DMS153 treated with DMSO at 0.1 percent for 48 hours (cell line): ENCODE results near the gene MRPL12.

ENCODE experiments used
- DNase-seq: peaks from one replicate; lab custom pipeline; 2025; ENCODE audit not compliant: unreplicated experiment; lab: John Stamatoyannopoulos, UW

MRPL12 gene

DNA sequence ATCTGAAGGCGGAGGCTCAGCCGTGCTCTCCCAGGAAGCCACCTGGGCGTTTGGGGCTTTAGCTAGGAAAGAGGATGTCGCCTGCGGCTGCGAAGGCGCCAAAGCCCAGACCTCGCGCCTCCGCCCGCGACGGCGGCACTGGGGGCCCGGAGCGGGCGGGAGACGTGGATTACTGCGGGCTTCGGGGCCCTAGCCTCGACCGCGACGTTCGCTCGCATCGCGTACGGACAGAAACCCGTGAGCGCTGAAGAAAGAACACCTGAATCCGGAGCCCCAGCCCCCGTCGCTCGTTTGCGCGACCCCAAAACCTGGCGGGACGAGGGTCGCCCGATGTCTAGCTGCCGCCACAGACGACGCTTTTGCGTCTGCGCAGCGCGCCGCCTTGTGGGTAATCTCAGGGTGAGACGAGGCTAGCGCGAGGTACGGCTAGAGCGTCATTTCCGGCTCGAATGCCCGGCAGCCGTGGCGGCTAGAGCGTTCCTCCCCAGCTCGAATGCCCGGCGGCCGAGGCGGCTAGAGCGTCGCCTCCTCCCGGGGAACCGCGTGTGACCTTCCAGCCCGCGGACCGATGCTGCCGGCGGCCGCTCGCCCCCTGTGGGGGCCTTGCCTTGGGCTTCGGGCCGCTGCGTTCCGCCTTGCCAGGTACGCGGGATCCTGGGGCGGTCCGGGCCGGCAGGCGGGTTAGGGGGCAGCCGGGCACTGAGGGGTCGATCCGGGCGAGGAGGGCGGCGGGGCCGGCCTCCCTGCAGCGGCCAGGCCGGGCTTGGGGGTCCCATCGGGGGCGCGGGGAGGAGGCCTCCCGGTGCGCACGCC is at the start of gene MRPL12:
Gene MRPL12 (plus strand): TSS at position 434 of the 813 bp plus-strand sequence. CDS start 135 bp downstream, at position 569.
- DNase-seq = peak; percentile 80

DNA sequence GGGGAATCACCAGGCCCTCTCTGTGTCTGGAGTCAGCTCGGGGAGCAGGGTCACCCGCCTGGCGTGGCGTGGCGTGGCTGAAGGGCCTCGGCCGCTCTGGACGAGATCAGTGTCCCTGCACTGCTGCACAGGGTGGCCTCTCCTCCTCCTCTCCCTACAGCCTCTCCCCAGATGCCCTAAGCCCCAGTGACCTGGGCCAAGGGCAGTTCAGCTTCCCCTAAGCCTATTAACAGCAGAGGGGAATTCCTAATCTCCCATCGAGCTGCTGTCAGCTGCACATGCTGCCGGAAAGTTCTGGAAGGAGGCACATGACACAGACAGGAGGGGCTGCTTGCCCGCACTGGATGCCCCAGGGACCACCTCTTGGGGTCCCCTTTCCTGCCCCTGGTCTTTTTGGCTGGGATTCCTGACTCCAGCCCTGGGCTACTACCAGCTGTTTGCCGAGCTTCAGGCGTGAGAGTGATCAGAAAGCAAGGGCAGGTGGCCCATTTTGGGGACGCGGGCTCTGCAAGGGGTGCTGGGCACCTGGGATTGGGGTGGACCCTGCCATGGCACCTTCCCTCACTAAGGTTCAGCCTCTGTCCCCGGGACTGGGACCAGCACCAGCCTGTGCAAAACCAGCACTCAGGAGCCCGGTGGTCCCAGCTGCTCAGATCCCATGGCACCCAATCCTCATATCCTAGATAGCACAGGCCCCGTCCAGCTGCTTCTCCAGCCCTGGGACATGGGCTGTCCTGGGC is 47.6 kb upstream of the MRPL12 start:
- DNase-seq = no peak

DNA sequence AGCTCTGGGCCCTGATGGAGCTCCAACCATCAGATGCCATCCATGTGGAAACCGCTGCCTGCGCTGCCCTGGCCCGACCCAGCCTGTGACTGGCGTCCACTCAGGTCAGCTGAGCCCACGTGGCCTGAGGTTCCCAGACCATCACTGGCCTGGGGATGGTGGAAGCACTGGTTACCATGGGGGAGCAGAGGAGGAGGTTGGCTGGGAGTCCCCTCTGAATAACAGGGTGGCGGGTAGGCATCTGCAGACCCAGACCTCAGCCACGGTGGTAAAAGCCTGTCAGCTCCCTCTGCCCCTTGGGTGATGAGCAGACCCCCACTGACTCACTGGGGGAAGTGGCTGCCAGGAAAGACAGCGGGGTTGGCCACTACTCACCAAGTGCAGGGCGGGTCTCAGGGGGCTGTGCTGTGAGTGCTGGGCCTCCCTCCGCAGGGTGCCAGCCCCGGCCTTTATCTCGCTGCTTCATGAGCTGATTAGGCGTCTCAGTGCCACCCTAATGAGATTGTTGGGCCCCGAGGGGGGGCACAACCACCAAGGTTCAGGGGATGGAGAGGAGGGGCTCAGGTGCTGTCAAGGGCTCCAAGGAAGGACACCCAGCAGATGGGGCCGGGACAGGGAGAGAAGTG is 46.9 kb upstream of the MRPL12 start, which contains the start of gene PDE6G:
Gene PDE6G (minus strand): TSS at position 425 of the 626 bp plus-strand sequence. CDS start 3,237 bp downstream, outside the sequence.
- no peak for DNase-seq

DNA sequence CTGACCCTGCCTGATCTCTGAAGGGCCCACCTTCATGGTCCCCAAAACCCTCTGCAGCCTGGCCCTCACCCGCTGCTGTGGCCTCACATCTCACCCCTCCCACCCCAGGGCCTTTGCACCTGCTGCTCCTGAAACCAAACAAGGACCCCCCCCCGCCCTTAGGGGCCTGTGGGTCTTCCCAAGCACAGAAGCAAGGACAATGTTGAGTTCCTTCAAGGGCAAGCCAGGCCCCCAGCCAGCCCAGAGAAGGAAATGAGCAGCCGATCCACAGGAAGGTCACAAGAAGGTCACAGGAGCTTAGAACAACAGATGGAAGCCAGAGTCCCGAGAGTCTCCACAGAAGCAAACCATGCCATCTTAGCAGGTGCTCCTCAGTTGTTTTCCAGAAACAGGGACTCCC is 46.3 kb upstream of the MRPL12 start:
- no peak for DNase-seq

DNA sequence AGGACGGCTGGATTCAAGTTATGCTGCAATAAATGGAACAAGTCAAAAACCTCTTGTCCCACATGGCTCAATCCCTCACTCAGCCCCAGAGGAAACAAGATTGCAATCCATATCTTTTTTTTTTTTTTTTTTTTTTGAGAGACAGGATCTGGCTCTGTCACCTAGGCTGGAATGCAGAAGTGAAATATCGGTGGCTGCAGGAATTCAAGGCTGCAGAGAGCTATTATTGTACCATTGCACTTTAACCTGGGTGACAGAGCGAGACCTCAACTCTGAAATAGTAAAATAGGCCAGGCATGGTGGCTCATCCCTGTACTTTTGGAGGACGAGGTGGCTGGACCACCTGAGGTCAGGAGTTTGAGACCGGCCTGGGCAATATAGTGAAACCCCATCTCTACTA is 44.1 kb upstream of the MRPL12 start:
- no peak for DNase-seq

DNA sequence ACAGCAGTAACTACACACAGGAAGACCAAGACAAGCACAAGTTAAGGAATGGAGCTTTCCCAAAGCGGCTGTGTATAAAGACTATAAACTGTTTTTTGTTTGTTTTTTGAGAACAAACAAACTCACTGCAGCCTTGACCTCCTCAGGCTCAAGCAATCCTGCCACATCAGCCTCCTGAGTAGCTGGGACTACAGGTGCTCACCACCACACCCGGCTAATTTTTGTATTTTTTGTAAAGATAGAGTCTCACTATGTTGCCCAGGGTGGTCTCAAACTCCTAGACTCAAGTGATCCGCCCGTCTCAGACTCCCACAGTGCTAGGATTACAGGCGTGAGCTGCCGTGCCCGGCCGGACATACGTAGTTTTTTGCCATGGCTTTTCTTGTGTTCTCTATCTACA is 42.7 kb upstream of the MRPL12 start:
- DNase-seq = no peak

DNA sequence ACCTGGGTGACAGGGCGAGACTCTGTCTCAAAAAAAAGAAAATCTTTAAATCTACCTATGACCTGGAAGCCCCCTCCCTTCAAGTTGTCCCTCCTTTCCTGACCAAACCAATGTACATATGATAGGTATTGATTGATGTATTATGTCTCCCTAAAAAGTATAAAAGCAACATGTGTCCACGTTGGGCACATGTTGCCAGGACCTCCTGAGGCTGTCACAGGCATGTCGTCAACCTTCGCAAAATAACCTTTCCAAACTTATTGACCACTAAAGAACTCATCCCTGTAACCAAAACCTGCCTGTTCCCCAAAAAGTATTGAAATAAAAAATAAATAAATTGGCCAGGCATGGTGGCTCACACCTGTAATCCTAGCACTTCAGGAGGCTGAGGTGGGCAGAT is 41.2 kb upstream of the MRPL12 start:
- DNase-seq = no peak

DNA sequence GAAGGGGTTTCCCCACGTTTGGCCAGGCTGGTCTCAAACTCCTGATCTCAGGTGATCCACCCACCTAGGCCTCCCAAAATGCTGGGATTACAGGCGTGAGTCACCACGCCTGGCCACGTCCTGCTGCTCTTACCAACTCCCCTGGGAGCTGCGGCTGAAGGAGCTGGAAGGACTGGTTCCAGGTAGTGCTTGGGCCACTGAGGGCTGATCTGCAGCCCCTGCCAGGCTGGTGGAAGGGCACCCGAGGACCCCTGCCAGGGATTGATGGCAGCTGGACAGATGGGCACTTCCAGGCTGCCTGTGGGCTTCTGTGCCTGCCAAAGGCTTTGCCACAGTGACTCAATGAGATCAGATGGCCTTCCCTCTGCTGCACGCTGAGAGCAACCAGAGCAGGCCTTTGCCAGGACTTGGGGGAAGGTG is 39.1 kb upstream of the MRPL12 start:
- no peak for DNase-seq

DNA sequence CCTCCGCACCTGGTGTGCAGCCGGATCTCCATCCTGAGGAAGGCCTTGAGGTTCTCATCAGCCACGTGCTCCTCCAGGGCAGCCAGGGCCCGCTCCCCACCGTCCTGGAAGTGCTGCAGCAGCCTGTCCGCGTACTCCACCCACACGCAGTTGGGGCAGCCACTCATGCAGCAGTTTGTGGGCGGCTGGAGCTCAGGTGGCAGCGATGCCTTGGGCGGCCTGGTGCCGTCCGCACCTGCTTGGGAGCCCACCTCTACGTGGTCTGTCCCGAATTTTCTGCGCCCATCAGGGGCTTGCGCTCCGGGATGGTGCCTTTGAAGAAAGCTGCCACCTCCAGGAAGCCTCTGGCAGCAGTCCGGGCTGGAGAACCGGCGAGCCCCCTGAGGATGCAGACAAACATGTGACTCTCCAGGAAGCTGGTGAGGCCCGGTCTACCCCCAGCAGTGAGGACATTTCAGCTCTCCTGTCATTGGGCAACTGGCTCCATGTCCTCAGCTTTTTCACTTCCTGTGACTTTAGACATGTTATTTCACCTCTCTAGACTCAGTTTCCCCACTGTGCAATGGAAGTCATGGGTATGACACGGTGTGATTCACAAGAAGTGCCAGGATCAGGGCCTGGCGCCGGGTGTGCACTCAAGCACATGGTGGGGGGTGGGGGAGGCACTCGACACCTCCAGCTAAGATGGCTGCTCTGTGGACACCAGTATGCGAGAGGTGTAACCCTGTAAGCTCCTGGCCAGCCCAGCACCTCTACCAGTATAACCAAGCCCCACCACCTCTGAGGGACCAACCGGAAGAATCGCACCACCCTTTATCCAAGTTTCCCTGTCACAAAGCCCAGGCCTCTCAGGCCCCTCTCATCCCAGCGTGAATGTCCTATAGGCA is 37.7 kb upstream of the MRPL12 start:
- no peak for DNase-seq

DNA sequence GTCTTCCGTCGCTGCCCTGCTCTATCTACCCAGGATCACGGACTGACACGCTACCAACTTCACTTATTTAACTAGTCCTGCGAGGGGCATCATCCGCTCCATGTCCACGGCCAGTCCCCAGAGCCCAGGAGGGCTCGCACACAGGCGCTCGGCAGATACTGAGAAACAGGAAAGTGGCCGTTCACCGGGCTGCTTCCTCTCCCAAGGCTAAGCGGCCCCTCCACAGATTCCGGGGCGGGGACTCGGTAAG is 37.1 kb upstream of the MRPL12 start:
- no peak for DNase-seq

DNA sequence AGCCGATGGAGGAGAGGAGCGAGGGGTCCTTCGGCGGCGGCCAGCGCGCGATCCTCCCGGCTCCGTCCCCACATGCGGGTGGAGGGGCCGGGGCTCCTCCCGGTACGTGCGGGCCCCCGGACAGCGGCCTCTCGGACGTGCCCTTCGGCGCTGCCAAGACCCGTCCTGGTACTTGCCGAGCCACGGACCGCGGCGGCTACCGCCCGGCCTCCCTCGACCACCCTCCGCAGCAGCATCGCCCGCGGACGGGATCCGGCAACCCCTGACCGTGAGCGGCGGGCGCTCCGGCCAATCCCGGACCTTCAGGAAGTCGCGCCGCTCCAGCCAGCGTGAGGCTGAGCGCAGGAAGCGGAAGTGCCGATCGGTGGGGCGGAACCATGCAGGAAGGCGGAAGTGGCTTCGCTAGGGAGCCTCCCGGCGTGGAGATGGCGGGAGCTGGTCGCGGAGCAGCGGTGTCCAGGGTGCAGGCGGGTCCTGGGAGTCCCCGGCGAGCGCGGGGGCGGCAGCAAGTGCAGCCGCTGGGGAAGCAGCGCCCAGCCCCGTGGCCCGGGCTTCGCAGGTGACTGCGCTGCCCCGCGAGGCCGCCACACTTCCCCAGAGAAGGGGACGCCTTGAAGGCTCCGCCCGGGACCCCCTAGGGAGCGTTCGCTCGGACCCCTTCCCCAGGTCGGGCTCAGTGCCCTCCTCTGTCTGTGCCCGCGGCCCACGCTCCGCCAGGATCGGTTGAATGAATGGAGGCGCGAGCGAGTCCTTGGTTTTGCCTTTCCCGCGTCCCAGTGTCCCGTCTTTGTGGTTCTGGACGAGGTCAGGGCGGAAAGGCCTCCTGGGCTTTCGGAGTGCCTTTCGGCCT is 36.6 kb upstream of the MRPL12 start, which contains the start of the genes CCDC137 and OXLD1:
Gene CCDC137 (plus strand): TSS at position 396 of the 850 bp plus-strand sequence. CDS start 30 bp downstream, at position 426.
Gene OXLD1 (minus strand): TSS at position 264 of the 850 bp plus-strand sequence. CDS start 28 bp downstream, at position 236.
- peak; percentile 73 for DNase-seq

DNA sequence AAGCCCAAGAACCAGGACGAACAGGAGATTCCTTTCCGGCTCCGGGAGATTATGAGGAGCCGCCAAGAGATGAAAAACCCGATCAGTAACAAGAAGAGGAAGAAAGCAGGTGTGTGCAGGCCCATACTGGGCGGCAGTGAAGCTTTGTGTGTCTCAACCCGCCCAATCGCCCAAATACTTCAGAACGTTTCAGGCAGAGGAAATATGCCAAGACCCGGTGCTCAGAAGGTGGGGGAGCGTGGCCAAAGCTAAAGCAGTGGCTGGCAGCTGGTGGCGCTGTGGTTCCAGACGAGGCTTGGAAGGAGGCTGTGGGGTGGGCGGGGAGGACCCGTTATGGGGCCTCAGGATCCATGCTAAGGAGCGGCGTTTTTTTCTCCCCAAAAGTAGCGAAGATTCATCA is 35.4 kb upstream of the MRPL12 start:
- no peak for DNase-seq

DNA sequence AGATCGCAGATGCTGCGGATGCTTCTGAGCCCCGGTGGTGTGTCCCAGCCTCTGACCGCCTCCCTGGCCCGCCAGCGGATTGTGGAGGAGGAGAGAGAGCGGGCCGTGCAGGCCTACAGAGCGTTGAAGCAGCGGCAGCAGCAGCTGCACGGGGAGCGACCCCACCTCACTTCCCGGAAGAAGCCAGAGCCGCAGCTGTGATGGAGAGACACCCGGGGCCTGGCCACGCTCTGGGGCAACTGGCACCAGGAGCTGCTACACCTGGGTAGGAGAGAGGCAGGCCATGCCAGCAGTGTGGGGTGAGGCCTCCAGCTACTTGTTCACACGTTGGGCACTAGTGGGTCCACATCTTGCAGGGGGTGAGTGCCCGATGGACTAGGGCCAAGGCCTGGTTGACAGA is 30.7 kb upstream of the MRPL12 start:
- no peak for DNase-seq

DNA sequence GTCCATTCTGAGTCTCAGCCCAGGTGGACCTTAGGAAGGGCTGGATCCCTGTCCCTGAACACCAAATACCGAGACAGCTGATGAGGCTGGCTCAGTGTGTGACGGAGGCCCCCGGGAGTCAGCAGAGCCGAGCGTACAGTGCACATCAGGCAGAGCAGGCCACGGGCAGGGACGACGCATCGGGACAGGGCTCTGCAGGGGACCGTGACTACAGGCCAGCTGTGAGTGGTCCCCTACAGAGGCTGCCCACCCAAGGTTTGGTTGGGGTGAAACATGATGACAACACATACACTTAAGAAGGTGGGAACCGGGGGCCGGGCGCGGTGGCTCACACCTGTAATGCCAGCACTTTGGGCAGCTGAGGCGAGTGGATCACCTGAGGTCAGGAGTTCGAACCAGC is 30.2 kb upstream of the MRPL12 start:
- DNase-seq = no peak

DNA sequence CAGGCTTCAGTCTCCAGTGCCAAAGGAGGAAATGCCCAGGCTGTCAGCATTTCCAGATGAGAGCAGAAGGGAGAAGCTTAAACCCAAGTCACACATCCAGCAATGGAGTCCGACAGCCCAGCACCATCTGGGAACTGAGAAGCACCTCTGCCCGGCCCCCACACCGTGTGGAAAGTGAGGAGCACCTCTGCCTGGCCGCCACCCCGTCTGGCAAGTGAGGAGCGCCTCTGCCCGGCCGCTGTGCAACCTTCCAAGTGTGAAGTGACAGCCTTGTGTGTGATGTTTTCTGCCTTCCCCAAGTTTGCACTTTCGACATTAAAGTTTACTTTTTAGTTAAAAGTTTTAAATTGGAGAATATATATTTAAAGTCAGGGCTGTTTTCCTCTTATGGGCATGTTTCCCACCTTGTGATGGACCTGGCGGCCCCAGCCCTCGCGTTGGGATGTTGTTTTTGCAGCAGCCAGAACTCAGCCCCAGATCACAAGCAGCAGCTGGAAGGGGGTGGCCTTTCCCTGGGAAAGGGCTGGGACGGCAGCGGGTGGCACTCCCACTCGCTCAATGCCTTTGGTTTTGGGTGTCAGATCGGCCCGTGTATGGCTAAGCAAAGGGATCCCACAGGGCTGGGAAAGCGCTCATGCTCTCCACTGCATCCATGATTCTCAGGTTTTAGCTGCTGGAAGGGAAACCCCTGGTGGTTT is 29.5 kb upstream of the MRPL12 start:
- no peak for DNase-seq

DNA sequence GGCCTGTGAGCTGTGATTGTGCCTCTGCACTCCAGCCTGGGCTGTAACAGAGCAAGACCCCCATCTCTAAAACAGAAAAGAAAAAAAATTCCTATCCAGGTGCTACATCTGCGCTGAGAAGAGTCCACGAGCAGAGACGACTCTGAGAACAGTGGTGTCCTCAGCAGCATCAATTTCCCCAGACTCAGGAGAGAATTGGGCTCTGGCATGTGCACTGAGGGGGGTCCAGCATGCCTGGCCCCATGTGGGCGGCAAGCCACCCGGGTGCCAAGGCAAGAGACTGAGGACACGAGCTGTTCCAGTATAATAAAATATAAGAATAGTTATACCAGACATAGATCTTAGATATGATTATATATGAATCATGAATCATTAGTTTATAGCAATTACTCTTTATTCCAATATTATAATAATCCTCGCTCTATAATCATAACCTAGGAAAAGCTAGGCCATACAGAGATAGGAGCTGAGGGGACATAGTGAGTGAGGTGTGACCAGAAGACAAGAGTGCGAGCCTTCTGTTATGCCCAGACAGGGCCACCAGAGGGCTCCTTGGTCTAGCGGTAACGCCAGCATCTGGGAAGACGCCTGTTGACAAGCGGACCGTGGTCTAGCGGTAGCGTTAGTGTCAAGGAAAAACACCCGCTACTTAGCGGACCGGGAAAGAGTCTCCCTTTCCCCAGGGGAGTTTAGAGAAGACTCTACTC is 27.5 kb upstream of the MRPL12 start:
- DNase-seq = peak; percentile 3

DNA sequence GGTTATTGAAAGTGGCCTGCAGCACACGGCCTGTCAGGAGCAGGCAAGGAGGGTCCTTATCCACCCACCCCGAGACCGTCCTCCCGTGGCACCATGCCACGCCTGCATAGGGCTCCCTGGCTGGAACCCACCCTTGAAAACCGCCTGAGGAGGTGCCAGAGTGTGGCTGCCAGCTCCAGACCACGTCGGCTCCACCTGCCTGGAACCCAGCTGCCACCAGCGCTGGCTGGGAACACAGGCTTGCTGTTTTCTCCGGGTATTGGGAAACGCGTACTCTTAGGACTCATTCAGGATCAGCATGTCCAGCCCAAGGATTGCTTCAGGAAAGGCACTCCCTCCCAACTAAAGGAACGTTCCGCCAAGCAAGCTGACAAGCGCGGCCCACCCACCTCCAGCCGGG is 26.3 kb upstream of the MRPL12 start:
- no peak for DNase-seq

DNA sequence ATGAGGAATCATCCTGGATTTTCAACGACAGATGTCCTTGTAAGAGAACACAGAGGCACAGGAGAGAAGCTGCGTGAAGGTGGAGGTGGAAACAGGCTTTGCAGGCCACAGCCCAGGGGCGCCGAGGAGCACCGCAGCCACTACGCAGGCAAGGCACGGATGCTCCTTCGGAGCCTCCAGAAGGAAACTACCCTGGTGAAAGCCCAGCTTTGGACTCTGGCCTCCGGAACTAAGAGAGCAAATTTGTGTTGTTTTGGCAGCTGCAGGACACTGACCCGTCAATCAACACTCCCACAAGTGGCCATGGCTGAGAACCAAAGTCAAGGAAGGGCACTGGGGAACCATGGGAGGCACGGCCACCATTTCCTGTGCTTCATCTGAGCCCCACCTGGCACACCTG is 23.0 kb upstream of the MRPL12 start:
- DNase-seq = no peak

DNA sequence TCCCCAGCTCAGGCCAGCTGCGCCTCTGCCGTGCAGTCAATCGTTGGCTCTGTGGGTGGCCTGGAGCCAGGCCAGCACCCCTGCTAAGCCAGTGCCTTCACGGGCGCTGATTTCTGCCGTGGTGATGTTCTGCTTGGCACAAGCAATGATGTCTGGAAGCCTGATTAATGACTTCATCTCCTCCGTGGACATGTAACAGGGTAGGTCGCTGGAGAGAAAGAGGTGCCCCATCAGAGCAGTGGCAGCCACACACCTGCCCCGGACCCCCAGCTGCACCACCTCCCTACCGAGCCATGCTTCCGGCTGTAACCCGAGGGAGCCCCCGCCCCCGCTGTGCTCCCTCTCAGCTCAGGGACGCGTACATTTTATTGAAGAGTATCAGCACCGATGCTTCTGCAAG is 21.5 kb upstream of the MRPL12 start:
- no peak for DNase-seq
